SK-N-SH (cell line): ENCODE data around the gene NIPAL4. TPM values are rescaled to one million over a fixed set of nuclear protein-coding genes. Genes with fewer than 3 reads are reported as not detected.
A peak's percentile ranks its signal among the peaks of the same experiment; 100 is the strongest.

Source experiments
- ELF1 ChIP-seq: IDR thresholded peaks from 2 replicates; pipeline ENCODE4 v1.4.0; 2012
- EP300 ChIP-seq, 2 experiments: IDR thresholded peaks; 2 replicates each; pipeline versions ENCODE4 v1.4.0 to v1.6.1; 2012; ENCODE audit warnings: borderline replicate concordance in 1 of 2, low read depth in 1 of 2, low read length in 1 of 2
- FOSL2 ChIP-seq: IDR thresholded peaks from 2 replicates; pipeline ENCODE4 v1.4.0; 2012; ENCODE audit warnings: low read depth, mild to moderate bottlenecking, moderate library complexity, borderline replicate concordance
- GATA2 ChIP-seq: sonication (generic); formaldehyde crosslinking; IDR thresholded peaks from 2 replicates; pipeline ENCODE4 v1.5.0; 2020; ENCODE audit warnings: mild to moderate bottlenecking, missing genetic modification reagents
- JUND ChIP-seq: IDR thresholded peaks from 2 replicates; pipeline ENCODE4 v1.4.0; 2012
- NFIC ChIP-seq: IDR thresholded peaks from 2 replicates; pipeline ENCODE4 v1.4.0; 2012; ENCODE audit warnings: borderline replicate concordance
- POLR2AphosphoS5 ChIP-seq: IDR thresholded peaks from 2 replicates; pipeline ENCODE4 v1.6.1; 2012; ENCODE audit warnings: low read depth, low read length
- RAD21 ChIP-seq: IDR thresholded peaks from 2 replicates; pipeline ENCODE4 v1.6.1; 2012; ENCODE audit warnings: mild to moderate bottlenecking, low read length
- RCOR1 ChIP-seq: fragments of 150-350 bp; IDR thresholded peaks from 2 replicates; pipeline ENCODE4 v1.6.1; 2017; ENCODE audit warnings: antibody characterized with exemption, low read length
- RFX5 ChIP-seq: IDR thresholded peaks from 2 replicates; pipeline ENCODE4 v1.6.1; 2012; ENCODE audit warnings: mild to moderate bottlenecking, improper control_type of control experiment, low read length
- RXRA ChIP-seq: IDR thresholded peaks from 2 replicates; pipeline ENCODE4 v1.4.0; 2012; ENCODE audit warnings: low read depth, mild to moderate bottlenecking, borderline replicate concordance
- TEAD4 ChIP-seq: IDR thresholded peaks from 2 replicates; pipeline ENCODE4 v1.4.0; 2012; ENCODE audit warnings: mild to moderate bottlenecking, borderline replicate concordance; ENCODE audit not compliant: insufficient read depth
- USF2 ChIP-seq: fragments of 150-350 bp; IDR thresholded peaks from 2 replicates; pipeline ENCODE4 v1.6.1; 2017; ENCODE audit warnings: antibody characterized with exemption, low read length, low read depth, borderline replicate concordance
- polyA plus RNA-seq, 3 experiments: library from polyadenylated mRNA; depleted of rRNA; stranded (reverse); fragments of >200 nt; gene quantifications; 2 replicates each; pipeline ENCODE4 v1.2.3, GENCODE V29; 2012
- TF ChIP-seq, protein P1 (sequence below): IDR thresholded peaks from 2 replicates; pipeline ENCODE4 v1.4.0; 2012; ENCODE audit warnings: low read depth, borderline replicate concordance
- TF ChIP-seq, protein P2 (sequence below): IDR thresholded peaks from 2 replicates; pipeline ENCODE4; 2012
- TF ChIP-seq, protein P3 (sequence below): fragments of 150-350 bp; IDR thresholded peaks from 2 replicates; pipeline ENCODE4 v1.6.1; 2016; ENCODE audit warnings: mild to moderate bottlenecking, low read depth, low read length
- TF ChIP-seq, protein P4 (sequence below): IDR thresholded peaks from 2 replicates; pipeline ENCODE4 v1.4.0; 2012; ENCODE audit warnings: low read depth

The NIPAL4 gene
- polyA plus RNA-seq, 1 of the 3 experiments (the other 2 are of a cell fraction), result 2.3 TPM

GRCh38 chr5:157511651-157512644, 51.9 kb downstream of the NIPAL4 start (continued):
- TF ChIP-seq, protein P1, sequence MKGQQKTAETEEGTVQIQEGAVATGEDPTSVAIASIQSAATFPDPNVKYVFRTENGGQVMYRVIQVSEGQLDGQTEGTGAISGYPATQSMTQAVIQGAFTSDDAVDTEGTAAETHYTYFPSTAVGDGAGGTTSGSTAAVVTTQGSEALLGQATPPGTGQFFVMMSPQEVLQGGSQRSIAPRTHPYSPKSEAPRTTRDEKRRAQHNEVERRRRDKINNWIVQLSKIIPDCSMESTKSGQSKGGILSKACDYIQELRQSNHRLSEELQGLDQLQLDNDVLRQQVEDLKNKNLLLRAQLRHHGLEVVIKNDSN, result 0 out of 2 replicates have a peak, but pooled peaks have one; percentile 15
- TF ChIP-seq FOSL2 (peak; percentile 70; the same call in 1 of the 2 replicates), USF2 (no peak), RXRA (peak; percentile 88), NFIC (peak; percentile 71; the same call in 1 of the 2 replicates), RAD21 (no peak), RCOR1 (no peak), GATA2 (CRISPR knock-in tag) (no peak), POLR2AphosphoS5 (no peak), TEAD4 (0 out of 2 replicates have a peak, but pooled peaks have one; percentile 45), JUND (peak; percentile 53; the same call in 1 of the 2 replicates), EP300 (IDR thresholded peaks at IDR 0.05; ENCODE audit: borderline replicate concordance in 1 of 2, low read depth in 1 of 2, low read length in 1 of 2) (0 out of 4 replicates have a peak, but pooled peaks of 1 of the 2 experiments have one; percentile 22), ELF1 (no peak), RFX5 (no peak)
- TF ChIP-seq, protein P2, sequence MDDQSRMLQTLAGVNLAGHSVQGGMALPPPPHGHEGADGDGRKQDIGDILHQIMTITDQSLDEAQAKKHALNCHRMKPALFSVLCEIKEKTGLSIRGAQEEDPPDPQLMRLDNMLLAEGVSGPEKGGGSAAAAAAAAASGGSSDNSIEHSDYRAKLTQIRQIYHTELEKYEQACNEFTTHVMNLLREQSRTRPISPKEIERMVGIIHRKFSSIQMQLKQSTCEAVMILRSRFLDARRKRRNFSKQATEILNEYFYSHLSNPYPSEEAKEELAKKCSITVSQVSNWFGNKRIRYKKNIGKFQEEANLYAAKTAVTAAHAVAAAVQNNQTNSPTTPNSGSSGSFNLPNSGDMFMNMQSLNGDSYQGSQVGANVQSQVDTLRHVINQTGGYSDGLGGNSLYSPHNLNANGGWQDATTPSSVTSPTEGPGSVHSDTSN, result peak; percentile 47
- TF ChIP-seq, protein P3, sequence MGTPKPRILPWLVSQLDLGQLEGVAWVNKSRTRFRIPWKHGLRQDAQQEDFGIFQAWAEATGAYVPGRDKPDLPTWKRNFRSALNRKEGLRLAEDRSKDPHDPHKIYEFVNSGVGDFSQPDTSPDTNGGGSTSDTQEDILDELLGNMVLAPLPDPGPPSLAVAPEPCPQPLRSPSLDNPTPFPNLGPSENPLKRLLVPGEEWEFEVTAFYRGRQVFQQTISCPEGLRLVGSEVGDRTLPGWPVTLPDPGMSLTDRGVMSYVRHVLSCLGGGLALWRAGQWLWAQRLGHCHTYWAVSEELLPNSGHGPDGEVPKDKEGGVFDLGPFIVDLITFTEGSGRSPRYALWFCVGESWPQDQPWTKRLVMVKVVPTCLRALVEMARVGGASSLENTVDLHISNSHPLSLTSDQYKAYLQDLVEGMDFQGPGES, result no peak
- TF ChIP-seq, protein P4, sequence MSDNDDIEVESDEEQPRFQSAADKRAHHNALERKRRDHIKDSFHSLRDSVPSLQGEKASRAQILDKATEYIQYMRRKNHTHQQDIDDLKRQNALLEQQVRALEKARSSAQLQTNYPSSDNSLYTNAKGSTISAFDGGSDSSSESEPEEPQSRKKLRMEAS, result peak; percentile 72
